Mesothelial cell of epicardium (in vitro differentiated cells): ENCODE measurements around the gene A2M. TPM values are rescaled to one million over a fixed set of nuclear protein-coding genes. Genes with fewer than 3 reads are reported as not detected.

ENCODE experiments used
- DNase-seq, 2 experiments: peaks; one replicate each; pipeline ENCODE4 v3.0.0; 2021; ENCODE audit warnings: low spot score in 2 of 2; ENCODE audit not compliant: unreplicated experiment in 2 of 2
- H3K27ac Mint-ChIP-seq: 2 replicates; pipeline ENCODE4 v1.8.0; 2021; ENCODE audit warnings: mixed read lengths
- H3K27me3 Mint-ChIP-seq: 2 replicates; pipeline ENCODE4 v1.8.0; 2021; ENCODE audit warnings: low read depth, mixed read lengths
- H3K36me3 Mint-ChIP-seq: 2 replicates; pipeline ENCODE4 v1.8.0; 2021; ENCODE audit warnings: mixed read lengths
- H3K4me1 Mint-ChIP-seq: 2 replicates; pipeline ENCODE4 v1.8.0; 2021; ENCODE audit warnings: mixed read lengths
- H3K4me3 Mint-ChIP-seq: 2 replicates; pipeline ENCODE4 v1.8.0; 2021; ENCODE audit warnings: mild to moderate bottlenecking, moderate library complexity, mixed read lengths
- H3K9me3 Mint-ChIP-seq: 2 replicates; pipeline ENCODE4 v1.8.0; 2021; ENCODE audit warnings: mixed read lengths
- CTCF ChIP-seq: fragments of 200-600 bp; sonication (generic); IDR thresholded peaks from one replicate; pipeline ENCODE4 v1.5.0; 2021; ENCODE audit warnings: antibody characterized with exemption; ENCODE audit not compliant: unreplicated experiment
- total RNA-seq: library from RNA; stranded (reverse); gene quantifications from 3 replicates; pipeline ENCODE4 v1.2.1, GENCODE V29; 2021

Gene A2M
- total RNA-seq, 1 donor from 2014 or later: 3.8 TPM

GRCh38 chr12:9101018-9101687 is 14.6 kb downstream of the A2M start:
- Mint-ChIP-seq H3K36me3 (no peaks in the 10 kb centered on the region), H3K9me3 (no peaks in the 10 kb centered on the region), H3K4me3 (no peak overlapping the region), H3K27ac (no peak overlapping the region), H3K27me3 (peaks cover 6% of the 10 kb centered on the region), H3K4me1 (no peaks in the 10 kb centered on the region)
- no peak for TF ChIP-seq CTCF
- no peak for DNase-seq

- no peaks in the 10 kb centered on the region for H3K4me1 Mint-ChIP-seq
- no peaks in the 10 kb centered on the region for H3K9me3 Mint-ChIP-seq
- no peak for DNase-seq
- H3K4me3 Mint-ChIP-seq: no peak overlapping the region
- no peaks in the 10 kb centered on the region for H3K36me3 Mint-ChIP-seq
- peaks cover 6% of the 10 kb centered on the region for H3K27me3 Mint-ChIP-seq
- no peak overlapping the region for H3K27ac Mint-ChIP-seq
- TF ChIP-seq CTCF: no peak
These were observed 16.0 kb downstream of the A2M start for GRCh38 chr12:9099552-9100190.

GRCh38 chr12:9098463-9099026 is 17.2 kb downstream of the A2M start:
- no peak for TF ChIP-seq CTCF
- H3K4me1 Mint-ChIP-seq: no peaks in the 10 kb centered on the region
- H3K27me3 Mint-ChIP-seq: peaks cover 6% of the 10 kb centered on the region
- no peaks in the 10 kb centered on the region for H3K9me3 Mint-ChIP-seq
- DNase-seq: no peak
- no peaks in the 10 kb centered on the region for H3K36me3 Mint-ChIP-seq
- H3K27ac Mint-ChIP-seq: no peak overlapping the region
- H3K4me3 Mint-ChIP-seq: no peak overlapping the region

- Mint-ChIP-seq H3K27me3 (peaks cover 6% of the 10 kb centered on the region), H3K4me3 (no peak overlapping the region), H3K36me3 (no peaks in the 10 kb centered on the region), H3K9me3 (no peaks in the 10 kb centered on the region), H3K4me1 (no peaks in the 10 kb centered on the region), H3K27ac (no peak overlapping the region)
- TF ChIP-seq CTCF: no peak
- no peak for DNase-seq
These were observed 17.6 kb downstream of the A2M start for GRCh38 chr12:9098115-9098452.

GRCh38 chr12:9096563-9097176 is 19.0 kb downstream of the A2M start:
- Mint-ChIP-seq H3K4me1 (no peaks in the 10 kb centered on the region), H3K27me3 (peaks cover 6% of the 10 kb centered on the region), H3K36me3 (no peaks in the 10 kb centered on the region)

More at GRCh38 chr12:9096563-9097176, 19.0 kb downstream of the A2M start:
- Mint-ChIP-seq H3K27ac (no peak overlapping the region), H3K9me3 (no peaks in the 10 kb centered on the region), H3K4me3 (no peak overlapping the region)
- TF ChIP-seq CTCF: no peak
- DNase-seq: no peak
